ENCODE measurements around the gene PAMR1.

DNA sequence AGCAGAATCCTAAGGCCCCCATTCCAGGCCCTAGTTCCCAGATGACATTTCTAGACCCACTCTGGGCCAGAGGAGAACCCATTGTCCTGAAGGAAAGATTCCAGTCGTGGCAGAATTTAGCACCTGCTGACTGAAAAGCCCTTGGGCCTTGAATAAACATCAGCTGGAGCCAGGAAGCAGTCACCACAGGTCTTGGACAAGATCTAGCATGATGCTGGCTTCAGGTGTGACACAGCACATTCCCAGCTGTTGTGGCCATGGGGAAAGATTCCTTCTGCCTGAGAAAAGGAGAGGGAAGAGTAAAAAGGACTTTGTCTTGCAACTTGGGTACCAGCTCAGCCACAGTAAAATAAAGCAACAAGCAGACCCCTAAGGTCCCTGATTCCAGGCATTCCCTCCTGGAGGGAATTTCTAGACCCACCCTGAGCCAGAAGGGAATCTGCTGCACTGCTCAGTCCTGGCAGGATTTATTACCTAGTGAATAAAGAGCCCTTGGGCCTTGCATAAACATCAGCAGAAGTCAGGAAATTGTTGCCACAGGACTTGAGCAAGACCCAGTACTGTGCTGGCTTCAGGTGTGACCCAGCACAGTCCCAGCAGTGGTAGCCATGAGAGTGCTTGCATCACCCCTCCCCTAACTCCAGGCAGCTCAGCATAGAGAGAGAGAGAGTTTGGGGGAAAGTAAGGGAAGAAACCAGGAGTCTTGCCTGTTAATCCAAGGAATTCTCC is 42.5 kb upstream of the PAMR1 start:
- TF ChIP-seq, protein P1, sequence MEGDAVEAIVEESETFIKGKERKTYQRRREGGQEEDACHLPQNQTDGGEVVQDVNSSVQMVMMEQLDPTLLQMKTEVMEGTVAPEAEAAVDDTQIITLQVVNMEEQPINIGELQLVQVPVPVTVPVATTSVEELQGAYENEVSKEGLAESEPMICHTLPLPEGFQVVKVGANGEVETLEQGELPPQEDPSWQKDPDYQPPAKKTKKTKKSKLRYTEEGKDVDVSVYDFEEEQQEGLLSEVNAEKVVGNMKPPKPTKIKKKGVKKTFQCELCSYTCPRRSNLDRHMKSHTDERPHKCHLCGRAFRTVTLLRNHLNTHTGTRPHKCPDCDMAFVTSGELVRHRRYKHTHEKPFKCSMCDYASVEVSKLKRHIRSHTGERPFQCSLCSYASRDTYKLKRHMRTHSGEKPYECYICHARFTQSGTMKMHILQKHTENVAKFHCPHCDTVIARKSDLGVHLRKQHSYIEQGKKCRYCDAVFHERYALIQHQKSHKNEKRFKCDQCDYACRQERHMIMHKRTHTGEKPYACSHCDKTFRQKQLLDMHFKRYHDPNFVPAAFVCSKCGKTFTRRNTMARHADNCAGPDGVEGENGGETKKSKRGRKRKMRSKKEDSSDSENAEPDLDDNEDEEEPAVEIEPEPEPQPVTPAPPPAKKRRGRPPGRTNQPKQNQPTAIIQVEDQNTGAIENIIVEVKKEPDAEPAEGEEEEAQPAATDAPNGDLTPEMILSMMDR (IDR thresholded peaks at IDR 0.05), result no peak
- TF ChIP-seq POLR2A (IDR thresholded peaks at IDR 0.05), result no peak
